GM19438 (cell line): Measurements from ENCODE around the gene MICAL3.

Experiments
- ATAC-seq: cut with Tn5 transposase; IDR thresholded peaks from one replicate; pipeline ENCODE4 v1.9.1; 2021; ENCODE audit warnings: low read depth; ENCODE audit not compliant: unreplicated experiment

MICAL3 gene

DNA sequence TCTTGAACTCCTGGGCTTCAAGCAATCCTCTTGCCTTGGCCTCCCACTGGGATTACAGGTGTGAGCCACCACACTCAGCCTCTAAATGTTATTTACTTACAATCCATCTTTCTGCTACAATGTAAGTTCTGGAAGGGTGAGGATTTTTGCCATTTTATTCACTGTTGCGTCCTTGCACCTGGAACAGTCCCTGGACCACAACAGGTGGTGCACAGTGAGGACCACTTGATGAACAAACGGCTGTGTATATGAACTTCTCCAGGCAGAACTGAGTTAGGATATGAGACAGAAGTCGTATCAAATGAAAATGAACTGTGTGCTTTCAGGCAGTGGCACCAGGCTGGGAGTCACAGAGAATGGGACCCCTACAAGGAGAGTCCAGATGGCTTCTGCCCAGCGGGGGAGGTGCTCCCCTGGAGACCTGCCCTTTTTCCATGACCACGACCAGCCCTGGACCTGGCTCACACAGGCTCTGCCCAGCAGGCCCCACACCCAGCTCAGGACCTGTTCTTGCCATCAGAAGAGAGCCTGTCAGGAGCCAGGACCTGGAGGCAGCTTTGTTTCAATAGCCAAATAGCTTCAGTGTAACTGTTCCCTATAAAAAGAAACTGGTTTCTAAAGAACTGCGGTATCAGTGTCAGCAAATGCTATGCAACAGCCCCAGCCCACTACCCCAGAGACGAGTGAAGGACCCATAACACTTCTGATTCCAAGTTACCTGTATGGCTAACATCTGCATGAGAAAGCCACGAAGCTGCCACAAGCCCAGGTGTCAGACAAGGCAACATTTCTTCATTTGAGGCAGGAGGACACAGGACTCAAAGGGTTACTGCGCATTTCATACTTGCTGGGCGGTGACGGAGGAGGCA, 104.9 kb downstream of the MICAL3 start:
- no peak for ATAC-seq

DNA sequence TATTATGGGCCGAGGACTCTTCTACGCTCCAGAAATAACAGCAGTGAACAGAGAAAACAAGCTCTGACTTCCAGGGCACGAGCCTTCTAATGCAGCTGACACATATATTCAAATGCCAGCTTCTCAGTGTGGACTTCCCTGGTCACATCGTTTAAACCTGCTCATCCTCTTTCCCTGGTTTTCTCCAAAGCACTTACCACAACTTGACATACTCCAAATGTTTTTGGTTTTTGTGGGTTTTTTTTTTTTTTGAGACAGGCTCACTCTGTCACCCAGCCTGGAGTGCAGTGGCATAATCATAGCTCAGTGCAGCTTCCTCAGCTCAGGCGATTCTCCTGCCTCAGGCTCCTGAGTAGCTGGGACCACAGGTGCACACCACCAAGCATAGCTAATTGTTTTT, 105.5 kb downstream of the MICAL3 start:
- no peak for ATAC-seq

DNA sequence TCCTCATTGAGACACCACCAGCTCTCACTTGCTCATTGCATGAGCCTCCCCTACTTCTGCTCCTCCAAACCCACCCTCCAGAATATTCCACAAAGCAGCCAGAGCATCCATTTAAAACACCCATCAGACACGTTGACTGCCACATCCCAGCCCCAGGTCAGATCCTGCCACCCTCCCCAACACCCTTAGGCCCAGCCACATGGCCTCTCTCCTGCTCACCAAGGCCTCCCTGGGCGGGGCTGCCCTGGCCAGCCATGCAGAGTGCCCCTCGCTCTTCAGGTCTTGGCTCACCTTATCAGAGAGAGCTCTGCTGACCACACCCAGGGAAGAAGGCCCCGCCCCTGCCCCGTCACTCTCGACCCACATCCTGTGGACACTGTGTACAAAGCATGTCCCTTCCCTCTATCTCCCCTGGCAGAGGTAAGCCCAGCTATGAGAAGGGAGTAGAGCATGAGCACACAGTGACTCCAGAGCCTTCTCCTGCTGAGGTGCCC, 106.8 kb downstream of the MICAL3 start:
- no peak for ATAC-seq

DNA sequence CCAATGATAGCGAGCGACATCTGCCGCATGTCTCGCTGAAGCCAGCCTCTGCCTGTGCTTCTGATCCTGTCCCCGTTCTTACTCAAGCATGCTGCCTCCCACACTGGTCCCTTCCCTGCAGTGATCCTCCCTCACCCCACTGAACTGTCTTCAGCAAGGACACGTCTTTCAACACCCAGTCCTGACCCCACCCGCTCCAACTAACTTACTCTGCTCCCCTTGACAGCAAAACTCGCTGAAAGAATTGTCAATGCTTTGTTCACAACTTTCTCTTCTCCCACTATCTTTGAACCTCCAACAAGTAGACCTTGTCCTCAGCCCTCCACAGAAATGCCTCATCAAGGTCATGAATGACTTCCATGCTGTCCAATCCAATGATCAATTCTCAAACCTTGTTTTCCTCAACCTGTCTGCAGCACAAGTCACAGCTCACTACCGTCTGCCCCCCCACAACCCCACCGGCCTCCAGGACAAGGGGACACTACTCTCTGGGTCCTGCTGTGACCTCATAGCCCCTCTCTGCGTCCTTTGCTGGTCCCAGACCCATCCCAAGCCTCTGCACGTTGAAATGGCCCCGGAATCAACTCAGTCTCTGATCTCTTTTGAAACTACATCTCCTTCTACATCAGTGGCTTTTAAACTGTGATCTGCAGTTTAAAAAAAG, 108.0 kb downstream of the MICAL3 start:
- no peak for ATAC-seq

DNA sequence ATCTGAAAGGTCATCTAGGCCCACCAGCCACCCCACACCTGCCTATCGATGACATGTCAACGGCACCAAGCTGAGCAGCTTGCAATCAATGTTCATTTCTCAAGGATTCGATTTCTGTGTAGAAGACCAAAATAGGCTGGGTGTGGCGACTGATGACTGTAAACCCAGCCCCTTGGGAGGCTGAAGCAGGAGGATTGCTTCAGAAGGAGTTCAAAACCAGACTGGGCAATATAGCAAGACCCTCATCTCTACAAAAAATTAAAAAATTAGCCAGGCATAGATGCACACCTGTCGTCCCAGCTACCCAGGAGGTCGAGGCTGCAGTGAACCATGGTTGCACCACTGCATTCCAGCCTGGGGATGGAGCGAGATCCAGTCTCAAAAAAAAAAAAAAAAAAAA, 108.7 kb downstream of the MICAL3 start:
- no peak for ATAC-seq

DNA sequence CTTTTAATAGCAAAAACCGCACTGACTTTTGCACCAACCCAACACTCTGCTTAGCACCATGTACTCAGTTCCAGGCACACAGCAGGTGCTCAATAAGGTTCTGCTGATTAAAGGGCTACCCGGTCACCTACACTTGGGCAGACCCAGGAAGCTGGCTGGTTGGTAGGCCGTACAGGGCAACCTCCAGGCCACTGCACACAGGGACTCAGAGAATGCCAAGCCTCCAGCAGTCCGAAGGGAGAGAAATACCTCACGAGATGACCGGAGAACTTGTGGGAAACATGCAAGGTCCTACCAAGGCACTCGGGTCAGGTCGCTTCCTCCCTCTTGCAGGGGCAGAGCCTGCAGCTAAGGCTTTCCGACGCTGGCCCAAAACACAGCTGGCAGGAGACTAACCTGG, 109.2 kb downstream of the MICAL3 start:
- ATAC-seq = no peak

DNA sequence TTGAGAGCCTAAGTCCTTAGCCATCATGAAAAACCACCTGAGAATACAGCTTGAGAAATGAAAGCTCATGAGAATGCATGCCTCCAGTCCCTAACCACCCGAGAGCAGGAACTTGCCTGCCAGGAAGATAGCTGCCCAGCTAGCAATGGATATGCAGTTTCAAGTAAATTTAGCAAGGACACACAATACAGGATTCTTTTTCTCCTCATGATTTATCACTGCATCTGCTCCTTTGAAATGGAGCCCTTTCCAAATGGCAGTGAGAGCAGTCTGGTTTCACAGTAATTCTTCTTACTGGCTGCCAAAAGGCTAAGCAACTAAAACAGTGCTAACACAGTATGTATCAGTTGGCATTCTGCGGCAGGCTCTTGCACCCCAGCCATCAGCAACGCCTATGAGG, 109.9 kb downstream of the MICAL3 start:
- no peak for ATAC-seq

DNA sequence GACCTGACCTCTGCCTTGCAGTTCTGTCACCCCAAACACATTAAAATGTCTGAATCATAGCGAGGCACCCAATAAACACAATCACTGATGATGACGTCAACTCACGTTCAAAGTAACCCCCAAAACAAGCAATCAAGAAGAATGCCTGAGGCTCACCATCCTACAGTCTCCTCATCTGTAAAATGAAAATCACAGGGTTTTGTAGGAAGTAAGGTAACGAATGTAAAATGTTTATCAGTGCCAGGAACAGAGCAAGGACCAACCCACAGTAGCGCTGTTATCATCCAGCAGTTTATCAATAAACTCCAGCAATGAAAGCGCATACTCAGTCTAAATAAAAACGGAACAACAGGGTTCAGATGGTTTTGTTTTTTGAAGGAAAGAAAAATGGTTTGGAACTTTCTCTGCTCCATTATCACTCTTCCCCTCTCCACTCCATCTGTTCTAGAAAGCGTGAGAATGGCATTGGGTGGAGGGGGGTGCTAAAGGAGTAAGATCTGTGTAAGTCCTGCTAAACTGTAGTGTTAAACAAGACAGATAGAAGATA, 110.5 kb downstream of the MICAL3 start:
- no peak for ATAC-seq

DNA sequence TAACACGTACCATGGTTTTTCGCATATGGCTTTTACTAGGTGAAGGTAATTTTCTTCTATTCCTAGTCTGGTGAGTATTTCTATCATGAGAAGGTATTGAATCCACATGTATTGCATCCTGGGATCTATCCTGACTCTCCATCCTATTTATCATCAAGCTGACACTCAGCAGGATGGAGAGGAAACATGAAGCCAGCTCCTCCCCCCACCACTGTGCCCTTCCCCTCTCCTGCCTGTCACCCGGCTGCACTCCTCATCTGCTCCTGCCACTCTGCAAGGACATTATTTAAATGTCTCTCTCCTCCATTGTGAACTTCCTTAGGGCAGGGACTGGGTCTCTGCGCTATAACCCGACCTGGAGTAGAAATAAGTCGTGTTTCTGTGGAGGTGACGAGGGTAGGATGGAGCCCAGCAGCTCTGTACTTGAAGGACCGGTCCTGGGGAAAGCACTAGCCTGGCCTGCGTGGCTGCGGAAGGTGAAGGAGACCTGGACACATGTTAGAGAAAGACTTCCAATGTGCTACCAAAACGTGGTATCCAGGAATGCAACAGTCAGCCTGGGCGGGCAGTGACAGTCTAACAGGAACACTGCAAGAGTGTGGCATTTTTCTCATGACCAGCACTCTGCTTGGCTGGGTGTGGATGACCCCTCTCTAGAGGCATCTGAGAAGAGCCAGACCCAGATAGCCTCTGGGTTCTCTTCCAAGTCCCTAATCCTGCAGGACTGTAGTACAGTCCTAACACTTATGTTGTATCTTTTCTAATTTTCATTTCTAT, 111.2 kb downstream of the MICAL3 start:
- ATAC-seq = no peak

DNA sequence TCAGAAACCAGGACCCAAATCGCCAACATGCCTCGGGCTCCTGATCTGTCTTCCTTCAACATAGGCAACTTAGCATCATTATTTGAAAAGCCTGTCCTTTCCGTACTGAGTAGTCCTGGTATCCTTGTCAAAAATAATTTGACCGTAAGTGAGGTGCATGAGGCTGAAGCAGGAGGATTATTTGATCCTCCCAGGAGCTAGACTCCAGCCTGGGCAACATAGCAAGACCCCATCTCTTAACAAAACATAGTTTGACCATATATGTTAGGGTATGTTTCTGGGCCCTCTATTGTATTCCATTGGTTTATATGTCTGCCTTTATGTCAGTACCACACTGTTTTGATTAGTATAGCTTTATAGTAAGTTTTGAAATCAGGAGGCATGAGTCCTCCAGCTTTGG, 112.5 kb downstream of the MICAL3 start:
- no peak for ATAC-seq

DNA sequence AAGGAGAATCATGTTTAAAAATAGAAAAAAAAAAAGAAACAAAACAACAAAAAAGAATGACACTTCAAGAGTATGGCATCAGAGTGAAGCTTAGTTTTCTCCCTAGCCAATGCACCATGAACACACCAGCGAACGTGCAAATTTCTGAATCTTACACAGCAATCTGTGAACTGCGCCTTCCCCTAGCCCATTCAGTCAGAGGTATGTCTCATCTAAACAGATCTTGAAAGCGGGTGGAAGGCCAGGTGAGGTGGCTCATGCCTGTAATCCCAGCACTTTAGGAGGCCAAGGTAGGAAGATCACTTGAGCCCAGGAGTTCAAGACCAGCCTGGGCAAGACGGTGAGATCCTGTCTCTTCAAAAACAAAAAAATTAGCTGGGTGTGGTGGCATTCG, 113.1 kb downstream of the MICAL3 start:
- no peak for ATAC-seq

DNA sequence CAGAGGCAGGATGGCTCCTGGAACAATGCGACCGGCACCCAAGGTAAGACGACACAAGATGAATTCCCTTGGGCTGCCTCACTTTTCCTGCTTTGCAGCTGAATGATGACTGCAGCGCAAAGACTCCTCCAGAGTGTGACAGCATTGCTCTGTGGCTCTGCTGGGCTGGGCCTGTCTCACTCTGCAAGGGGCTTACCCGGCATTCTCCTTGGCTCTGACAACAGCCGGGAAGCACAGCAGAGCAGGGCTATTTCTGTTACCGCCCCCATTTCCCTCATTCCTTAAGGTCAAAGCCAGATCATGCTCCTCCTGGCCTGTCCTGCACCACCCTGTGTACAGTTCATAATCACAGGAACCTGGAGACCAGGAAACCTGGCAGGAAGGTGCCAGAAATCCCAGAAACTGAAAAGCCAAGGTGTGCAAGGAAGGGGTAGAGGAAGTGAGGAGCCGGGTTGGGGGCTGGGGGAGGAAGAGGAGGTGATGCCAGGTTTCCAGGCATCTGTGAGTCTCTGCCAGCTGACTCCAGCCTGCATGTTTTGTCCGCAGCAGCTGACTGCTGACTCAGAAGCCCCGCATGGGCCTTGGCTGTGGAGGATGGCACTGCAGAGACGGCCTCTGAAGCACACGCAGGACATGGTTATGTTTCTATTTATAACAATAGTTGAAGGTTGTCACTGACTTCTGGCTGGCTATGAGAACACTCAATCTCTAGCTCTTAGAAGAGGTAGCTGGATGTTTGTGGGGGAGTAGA, 113.6 kb downstream of the MICAL3 start:
- no peak for ATAC-seq

DNA sequence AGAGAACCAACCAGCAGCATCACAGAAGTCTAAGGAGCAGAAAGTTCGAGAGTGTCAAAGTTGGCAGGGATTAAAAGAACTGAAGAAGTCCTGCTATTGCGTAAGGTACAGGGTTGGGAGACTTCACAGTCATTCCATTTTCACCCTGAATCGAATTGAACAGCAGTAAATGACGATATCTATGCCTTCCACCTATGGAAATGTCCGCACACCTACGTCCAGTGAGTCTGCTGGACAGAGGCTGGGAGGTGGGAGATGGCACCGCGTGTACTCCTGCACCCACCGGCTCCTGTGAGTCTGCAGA, 116.7 kb downstream of the MICAL3 start:
- no peak for ATAC-seq

DNA sequence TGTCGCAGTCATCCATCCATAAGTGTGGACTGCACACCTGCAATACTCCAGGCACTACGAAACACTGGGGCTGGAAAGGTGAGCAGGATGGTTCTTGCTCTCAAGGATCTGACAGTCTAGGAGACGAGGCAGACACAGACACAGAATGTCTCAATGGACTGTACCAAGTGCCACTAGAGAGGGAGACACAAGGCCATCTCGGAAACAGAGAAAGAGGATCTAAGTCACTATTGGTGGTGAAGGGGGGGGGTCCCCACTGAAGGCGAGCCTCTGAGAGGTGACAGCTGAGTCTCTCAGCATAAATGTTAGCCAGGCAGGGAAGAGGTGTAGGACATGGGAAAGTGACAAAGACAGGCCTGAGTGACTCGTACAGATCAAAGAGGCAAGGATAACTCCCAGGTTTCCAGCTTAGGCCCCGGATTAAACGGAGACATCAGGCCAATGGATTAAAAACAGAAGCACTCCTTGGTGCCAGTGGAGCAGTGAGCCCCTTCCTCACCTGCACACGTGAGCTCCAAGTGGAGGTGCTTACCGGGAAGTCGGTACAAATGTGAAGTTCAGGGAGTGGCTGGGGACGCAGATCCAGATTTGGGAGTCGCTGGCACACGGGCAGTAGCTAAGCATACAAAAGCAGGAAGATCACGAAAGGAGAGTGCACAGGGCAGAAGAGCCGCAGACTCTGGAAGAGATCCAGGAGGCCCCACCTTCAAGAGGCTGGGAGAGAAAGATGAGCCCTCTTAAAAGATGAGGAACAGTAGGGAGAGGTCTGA, 117.2 kb downstream of the MICAL3 start:
- no peak for ATAC-seq

DNA sequence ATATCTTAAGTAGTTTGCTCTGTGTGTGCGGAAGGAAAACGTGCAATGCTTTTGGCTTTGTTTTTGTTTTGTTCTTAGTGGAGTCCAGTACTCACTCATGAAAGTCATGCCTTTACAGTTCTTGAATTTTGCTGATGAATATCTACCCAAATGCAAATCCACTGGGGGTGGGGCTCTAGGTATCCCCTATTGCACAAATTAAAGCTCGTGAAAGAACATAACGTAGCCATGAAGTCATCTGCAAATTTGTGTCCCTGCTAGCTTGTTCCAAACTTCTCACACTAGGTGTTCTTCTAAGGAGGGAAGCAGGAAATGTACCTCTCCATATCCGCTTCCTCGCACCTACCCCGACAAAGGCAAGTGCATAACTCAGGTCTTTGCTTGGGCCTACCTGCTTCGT, 118.9 kb downstream of the MICAL3 start:
- ATAC-seq = no peak

DNA sequence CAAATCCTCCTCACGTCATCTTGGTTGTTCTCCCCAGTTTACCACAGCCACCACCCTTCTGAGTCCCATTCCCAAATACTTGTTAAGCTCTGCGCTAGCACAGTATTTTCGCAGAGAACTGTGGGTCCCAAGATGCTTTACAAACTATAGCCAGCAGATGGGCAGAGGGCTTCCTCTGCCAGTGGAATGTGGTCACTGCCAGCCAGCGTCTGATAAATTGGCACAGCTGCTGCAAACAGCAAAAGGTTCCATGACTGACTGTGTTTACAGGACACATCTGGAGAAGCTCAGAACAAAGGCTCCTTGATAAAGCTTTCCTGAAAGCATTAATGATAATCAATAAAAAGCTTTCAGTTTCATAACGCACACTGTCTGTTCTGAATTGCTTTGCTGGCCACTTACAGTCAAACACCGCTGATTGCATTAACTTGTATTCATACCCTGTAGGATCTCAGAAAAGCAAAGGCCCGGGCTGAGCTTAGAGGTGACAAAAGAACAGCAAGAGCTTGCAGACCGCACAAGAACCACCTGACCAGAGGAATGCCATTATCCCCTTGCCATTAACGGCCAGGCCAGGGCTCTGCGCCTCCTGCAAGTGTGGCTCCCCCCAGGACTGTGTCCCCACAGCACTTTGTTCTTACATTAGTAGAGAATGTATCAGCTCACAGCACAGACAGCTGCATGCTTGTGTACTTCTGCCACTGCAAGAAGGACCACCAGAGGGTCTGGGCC, 120.6 kb downstream of the MICAL3 start:
- ATAC-seq = no peak

DNA sequence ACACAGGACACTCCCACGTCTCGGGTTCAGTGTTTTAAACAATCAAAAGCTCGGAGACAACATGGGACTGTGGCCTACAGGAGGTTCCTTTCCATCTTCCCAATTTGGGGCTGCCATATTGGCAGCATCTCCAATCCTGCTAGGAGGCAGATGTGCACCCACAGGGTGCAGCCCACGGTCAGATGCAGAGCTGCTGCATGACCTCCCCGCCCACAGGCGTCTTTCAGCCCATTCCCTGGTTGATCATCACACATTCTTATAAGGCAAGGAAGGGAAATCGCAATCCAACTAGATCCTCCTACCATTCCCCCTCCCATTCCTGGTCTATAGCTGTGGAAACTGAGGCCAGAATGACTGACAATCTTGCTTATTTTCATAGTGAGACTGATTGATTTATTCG, 121.4 kb downstream of the MICAL3 start:
- no peak for ATAC-seq

DNA sequence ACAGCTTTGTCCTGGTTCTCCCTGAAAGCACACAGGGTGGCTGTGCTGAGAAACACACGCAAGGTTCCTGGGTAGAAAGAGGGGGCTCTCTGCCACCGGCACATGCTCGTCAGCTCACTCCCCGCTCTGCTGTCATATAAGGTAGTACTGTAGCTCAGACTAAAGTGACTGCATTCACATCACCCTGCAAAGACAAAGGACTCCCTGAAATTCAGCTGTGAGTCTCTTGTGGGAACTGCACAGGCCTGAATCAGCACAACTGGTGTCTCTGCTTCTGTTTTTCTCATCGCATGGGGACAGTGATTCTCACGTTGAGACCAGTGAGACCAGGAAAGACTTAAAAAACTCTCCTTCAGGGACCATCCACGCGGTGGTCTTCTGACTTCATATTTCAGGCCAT, 126.0 kb downstream of the MICAL3 start:
- ATAC-seq = no peak

DNA sequence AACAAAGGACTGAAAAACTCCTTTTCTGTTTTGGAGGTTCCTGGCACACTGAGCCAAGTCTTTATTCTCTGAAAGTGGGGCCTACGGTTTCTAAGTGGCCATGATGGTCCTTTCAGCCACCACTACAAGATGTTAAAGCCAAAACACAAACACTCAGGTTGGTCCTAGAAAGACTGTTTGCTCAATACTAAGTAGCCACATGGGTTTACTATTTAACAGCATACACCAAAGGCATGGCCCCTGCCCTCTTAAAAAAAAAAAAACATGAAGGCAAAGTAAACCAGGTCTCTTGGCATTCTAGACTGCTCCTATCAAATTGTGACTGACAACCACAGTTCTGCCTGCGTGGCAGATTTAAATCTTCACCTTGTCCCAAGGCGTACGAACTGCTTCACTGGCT, 126.5 kb downstream of the MICAL3 start:
- no peak for ATAC-seq
